Ectodermal cell (in vitro differentiated cells): ENCODE measurements around the gene RGS18.
"Not testable (repeated sequence)": the region's sequence is repeated elsewhere in the genome, so short reads cannot be mapped to it uniquely, and the experiment has no call there.

Experiments used
- H3K27ac ChIP-seq: 2 replicates; pipeline ENCODE4 v1.7.0; 2013; ENCODE audit warnings: mild to moderate bottlenecking, low read depth, low read length; ENCODE audit not compliant: insufficient read depth, poor library complexity, severe bottlenecking
- H3K27me3 ChIP-seq: 2 replicates; pipeline ENCODE4 v1.7.0; 2013; ENCODE audit warnings: mild to moderate bottlenecking, low read length; ENCODE audit not compliant: insufficient read depth, control insufficient read depth, poor library complexity, severe bottlenecking
- H3K36me3 ChIP-seq: one replicate; pipeline ENCODE4 v1.7.0; 2013; ENCODE audit warnings: low read length; ENCODE audit not compliant: control insufficient read depth, insufficient read depth
- H3K4me1 ChIP-seq: one replicate; pipeline ENCODE4 v1.7.0; 2013; ENCODE audit warnings: low read length; ENCODE audit not compliant: control insufficient read depth, insufficient read depth
- H3K4me3 ChIP-seq: 2 replicates; pipeline ENCODE4 v1.7.0; 2013; ENCODE audit warnings: low read depth, low read length, control low read depth; ENCODE audit not compliant: insufficient read depth
- H3K9me3 ChIP-seq: 2 replicates; pipeline ENCODE4 v1.7.0; 2013; ENCODE audit warnings: mild to moderate bottlenecking, low read length, moderate library complexity; ENCODE audit not compliant: control insufficient read depth
- WGBS, 2 experiments: methylation state at CpG; one replicate each; pipeline ENCODE4 v1.1.7; 2013; ENCODE audit warnings: missing lambda C conversion rate in 2 of 2; 5-methylcytosine and 5-hydroxymethylcytosine counted together

Gene RGS18

GRCh38 chr1:192186197-192186596, 27.9 kb downstream of the RGS18 start:
- Histone ChIP-seq H3K4me1 (no peaks in the 10 kb centered on the region), H3K36me3 (no peaks in the 10 kb centered on the region), H3K27me3 (no peaks in the 10 kb centered on the region), H3K4me3 (no peak overlapping the region), H3K27ac (no peak overlapping the region), H3K9me3 (no peaks in the 10 kb centered on the region)
- 91 to 96% methylated on average over 4 of the region's 4 CpGs for WGBS, 2 experiments

- WGBS, 2 experiments, result 97% methylated on average over 2 of the region's 2 CpGs; no CpG with 5 or more reads in 1 of the 2 experiments
- Histone ChIP-seq H3K36me3 (no peaks in the 10 kb centered on the region), H3K27me3 (no peaks in the 10 kb centered on the region)
Measured at GRCh38 chr1:192190066-192190465, 31.8 kb downstream of the RGS18 start.

GRCh38 chr1:192201303-192201702, 43.0 kb downstream of the RGS18 start:
- no peak overlapping the region for H3K4me3 ChIP-seq
- no peaks in the 10 kb centered on the region for H3K27me3 ChIP-seq
- H3K36me3 ChIP-seq, result no peaks in the 10 kb centered on the region
- no peaks in the 10 kb centered on the region for H3K4me1 ChIP-seq
- WGBS, 2 experiments, result 93 to 95% methylated on average over 5 of the region's 5 CpGs
- no peak overlapping the region for H3K27ac ChIP-seq
- H3K9me3 ChIP-seq, result no peaks in the 10 kb centered on the region

More at GRCh38 chr1:192190066-192190465, 31.8 kb downstream of the RGS18 start:
- H3K4me1 ChIP-seq, result no peaks in the 10 kb centered on the region
- no peak overlapping the region for H3K4me3 ChIP-seq
- H3K27ac ChIP-seq, result no peak overlapping the region
- no peaks in the 10 kb centered on the region for H3K9me3 ChIP-seq

- Histone ChIP-seq H3K27me3 (no peaks in the 10 kb centered on the region), H3K4me3 (no peak overlapping the region), H3K36me3 (no peaks in the 10 kb centered on the region), H3K27ac (no peak overlapping the region), H3K9me3 (no peaks in the 10 kb centered on the region), H3K4me1 (no peaks in the 10 kb centered on the region)
Measured at GRCh38 chr1:192224396-192224795, 66.1 kb downstream of the RGS18 start.

GRCh38 chr1:192224846-192225245, 66.6 kb downstream of the RGS18 start:
- no peaks in the 10 kb centered on the region for H3K4me1 ChIP-seq
- H3K4me3 ChIP-seq, result no peak overlapping the region

GRCh38 chr1:192225266-192225665, 67.0 kb downstream of the RGS18 start:
- Histone ChIP-seq H3K4me1 (no peaks in the 10 kb centered on the region), H3K27ac (no peak overlapping the region), H3K4me3 (no peak overlapping the region), H3K27me3 (no peaks in the 10 kb centered on the region), H3K36me3 (no peaks in the 10 kb centered on the region), H3K9me3 (no peaks in the 10 kb centered on the region)
- WGBS, 2 experiments, result 74% methylated on average over 2 of the region's 2 CpGs; no CpG with 5 or more reads in 1 of the 2 experiments

More at GRCh38 chr1:192224846-192225245, 66.6 kb downstream of the RGS18 start:
- no peaks in the 10 kb centered on the region for H3K27me3 ChIP-seq
- no peaks in the 10 kb centered on the region for H3K36me3 ChIP-seq
- H3K27ac ChIP-seq, result no peak overlapping the region
- no peaks in the 10 kb centered on the region for H3K9me3 ChIP-seq

GRCh38 chr1:192225703-192226102, 67.4 kb downstream of the RGS18 start:
- H3K4me1 ChIP-seq, result no peaks in the 10 kb centered on the region
- H3K27ac ChIP-seq, result no peak overlapping the region
- no peaks in the 10 kb centered on the region for H3K36me3 ChIP-seq
- no peaks in the 10 kb centered on the region for H3K27me3 ChIP-seq
- H3K4me3 ChIP-seq, result no peak overlapping the region
- no peaks in the 10 kb centered on the region for H3K9me3 ChIP-seq
- 95 to 100% methylated on average over 1 to 3 of the region's 3 CpGs for WGBS, 2 experiments

GRCh38 chr1:192227330-192227729, 69.1 kb downstream of the RGS18 start:
- H3K4me1 ChIP-seq, result no peaks in the 10 kb centered on the region
- no peaks in the 10 kb centered on the region for H3K9me3 ChIP-seq
- 90 to 96% methylated on average over 4 to 5 of the region's 5 CpGs for WGBS, 2 experiments
- H3K27me3 ChIP-seq, result no peaks in the 10 kb centered on the region
- H3K36me3 ChIP-seq, result no peaks in the 10 kb centered on the region
- H3K27ac ChIP-seq, result no peak overlapping the region
- H3K4me3 ChIP-seq, result no peak overlapping the region

- H3K9me3 ChIP-seq, H3K27me3 ChIP-seq, H3K36me3 ChIP-seq, H3K4me1 ChIP-seq, H3K27ac ChIP-seq, H3K4me3 ChIP-seq: not testable (repeated sequence)
- WGBS, 2 experiments, result 93 to 96% methylated on average over 13 of the region's 13 CpGs
Measured at GRCh38 chr1:192227980-192228379, 69.7 kb downstream of the RGS18 start.

- Histone ChIP-seq H3K27me3 (no peaks in the 10 kb centered on the region), H3K4me1 (no peaks in the 10 kb centered on the region), H3K4me3 (no peak overlapping the region), H3K9me3 (no peaks in the 10 kb centered on the region), H3K27ac (no peak overlapping the region), H3K36me3 (no peaks in the 10 kb centered on the region)
- WGBS, 2 experiments, result 96 to 99% methylated on average over 4 to 5 of the region's 7 CpGs
Measured at GRCh38 chr1:192232817-192233417, 74.7 kb downstream of the RGS18 start.

GRCh38 chr1:192235127-192235526, 76.9 kb downstream of the RGS18 start:
- H3K36me3 ChIP-seq, result no peaks in the 10 kb centered on the region
- H3K9me3 ChIP-seq, result no peaks in the 10 kb centered on the region
- no peak overlapping the region for H3K27ac ChIP-seq
- no peak overlapping the region for H3K4me3 ChIP-seq
- H3K4me1 ChIP-seq, result no peaks in the 10 kb centered on the region
- no peaks in the 10 kb centered on the region for H3K27me3 ChIP-seq
